GM19023 (cell line): ENCODE data around the gene COA1.

Experiments
- ATAC-seq: cut with Tn5 transposase; IDR thresholded peaks from one replicate; pipeline ENCODE4 v1.9.1; 2021; ENCODE audit warnings: mild to moderate bottlenecking, moderate library complexity; ENCODE audit not compliant: unreplicated experiment

COA1 gene

GRCh38 chr7:43658718-43659548 lies 70.4 kb downstream of the COA1 start:
- no peak for ATAC-seq

GRCh38 chr7:43656997-43657396 lies 72.3 kb downstream of the COA1 start:
- no peak for ATAC-seq

GRCh38 chr7:43655584-43655983 lies 73.7 kb downstream of the COA1 start:
- no peak for ATAC-seq

GRCh38 chr7:43653891-43654504 lies 75.3 kb downstream of the COA1 start:
- no peak for ATAC-seq

GRCh38 chr7:43653466-43653865 lies 75.9 kb downstream of the COA1 start:
- no peak for ATAC-seq

GRCh38 chr7:43652364-43652763 lies 77.0 kb downstream of the COA1 start:
- ATAC-seq = no peak

- ATAC-seq = no peak
Observed at GRCh38 chr7:43650457-43651052, 78.8 kb downstream of the COA1 start.

GRCh38 chr7:43649755-43650274 lies 79.5 kb downstream of the COA1 start:
- ATAC-seq = peak; percentile 62

- ATAC-seq = peak; percentile 58
Observed at GRCh38 chr7:43648473-43649406, 80.6 kb downstream of the COA1 start.

- ATAC-seq = no peak
Observed at GRCh38 chr7:43647673-43648472, 81.5 kb downstream of the COA1 start.

- no peak for ATAC-seq
Observed at GRCh38 chr7:43647339-43647672, 82.0 kb downstream of the COA1 start.

GRCh38 chr7:43646603-43647338 lies 82.6 kb downstream of the COA1 start:
- no peak for ATAC-seq

GRCh38 chr7:43645699-43646226 lies 83.6 kb downstream of the COA1 start:
- ATAC-seq = no peak

- ATAC-seq = no peak
Observed at GRCh38 chr7:43643846-43644245, 85.5 kb downstream of the COA1 start.

GRCh38 chr7:43642897-43643630 lies 86.3 kb downstream of the COA1 start:
- no peak for ATAC-seq

- no peak for ATAC-seq
Observed at GRCh38 chr7:43640679-43641078, 88.6 kb downstream of the COA1 start.

GRCh38 chr7:43639858-43640491 lies 89.3 kb downstream of the COA1 start:
- ATAC-seq = no peak
